SU-DHL-6 (cell line): Measurements from ENCODE around the gene ANKLE1.
A peak's percentile ranks its signal among the peaks of the same experiment; 100 is the strongest.
"Not testable (repeated sequence)": the region's sequence is repeated elsewhere in the genome, so short reads cannot be mapped to it uniquely, and the experiment has no call there.

Source experiments
- H2AFZ ChIP-seq: fragments of 200-600 bp; sonication (generic); 2 replicates; pipeline ENCODE4 v1.6.1; 2014; ENCODE audit warnings: low read depth, mild to moderate bottlenecking, moderate library complexity, mixed read lengths, antibody characterized with exemption, low read length; ENCODE audit not compliant: severe bottlenecking
- H3F3A ChIP-seq: fragments of 200-600 bp; shearing (Covaris generic); 2 replicates; pipeline ENCODE4 v1.6.0; 2016; ENCODE audit warnings: antibody characterized with exemption, mild to moderate bottlenecking; ENCODE audit not compliant: insufficient read depth
- H3K27ac ChIP-seq: fragments of 200-600 bp; sonication (generic); 2 replicates; pipeline ENCODE4 v1.5.1; 2016; ENCODE audit warnings: low read depth, mild to moderate bottlenecking, low read length, moderate library complexity, mixed read lengths
- H3K27me3 ChIP-seq: fragments of 200-600 bp; sonication (generic), shearing (Covaris generic); 2 replicates; pipeline ENCODE4 v1.6.0; 2014; ENCODE audit warnings: mild to moderate bottlenecking, low read length
- H3K36me3 ChIP-seq: fragments of 200-600 bp; sonication (generic); 2 replicates; pipeline ENCODE4 v1.6.1; 2014; ENCODE audit warnings: mild to moderate bottlenecking, low read length, mixed read lengths
- H3K4me2 ChIP-seq: fragments of 300-600, 200-600 bp; shearing (Covaris generic), sonication (generic); 2 replicates; pipeline ENCODE4 v1.6.0; 2014; ENCODE audit warnings: low read length, low read depth, mild to moderate bottlenecking; ENCODE audit not compliant: poor library complexity, severe bottlenecking
- H3K4me3 ChIP-seq: fragments of 200-600 bp; sonication (generic); 2 replicates; pipeline ENCODE4 v1.5.1; 2014; ENCODE audit warnings: antibody characterized with exemption, low read length, mild to moderate bottlenecking, mixed read lengths; ENCODE audit not compliant: insufficient read depth, poor library complexity, severe bottlenecking
- H3K79me2 ChIP-seq: fragments of 200-600 bp; sonication (generic); 2 replicates; pipeline ENCODE4 v1.6.1; 2014; ENCODE audit warnings: mild to moderate bottlenecking, low read length, moderate library complexity; ENCODE audit not compliant: insufficient read depth
- H3K9ac ChIP-seq: fragments of 200-600 bp; sonication (generic); 2 replicates; pipeline ENCODE4 v1.7.0; 2014; ENCODE audit warnings: mild to moderate bottlenecking, low read length
- H3K9me2 ChIP-seq: fragments of 200-600 bp; sonication (generic); replicated peaks from 2 replicates; pipeline ENCODE4 v1.6.1; 2014; ENCODE audit warnings: low read length; ENCODE audit not compliant: insufficient read depth
- H3K9me3 ChIP-seq: fragments of 200-600 bp; sonication (generic); 2 replicates; pipeline ENCODE4 v1.6.1; 2014; ENCODE audit warnings: low read length, mixed read lengths; ENCODE audit not compliant: insufficient read depth
- H4K20me1 ChIP-seq: fragments of 200-600 bp; sonication (generic); 2 replicates; pipeline ENCODE4 v1.6.1; 2014; ENCODE audit warnings: low read depth, mild to moderate bottlenecking, antibody characterized with exemption, low read length, moderate library complexity, mixed read lengths
- CTCF ChIP-seq: fragments of 200-600 bp; sonication (generic); IDR thresholded peaks from one replicate; pipeline ENCODE4 v1.5.1; 2017; ENCODE audit warnings: antibody characterized with exemption, mild to moderate bottlenecking, low read length, moderate library complexity; ENCODE audit not compliant: insufficient read depth, poor library complexity, severe bottlenecking
- EZH2phosphoT487 ChIP-seq: fragments of 200-600 bp; sonication (generic), shearing (Covaris generic); conservative IDR thresholded peaks from 2 replicates; pipeline ENCODE4 v1.6.1; 2018; ENCODE audit warnings: mild to moderate bottlenecking, antibody characterized with exemption, low read length, moderate library complexity, mixed read lengths

Gene ANKLE1

GRCh38 chr19:17266589-17266974 lies 15.1 kb upstream of the ANKLE1 start:
- Histone ChIP-seq H3K9me2 (no peaks in the 10 kb centered on the region), H3K4me3 (peak overlapping the region; percentile 47), H3K9me3 (no peaks in the 10 kb centered on the region), H3K36me3 (no peaks in the 10 kb centered on the region), H2AFZ (peak overlapping the region; percentile 29), H3F3A (peaks cover 13% of the 10 kb centered on the region), H3K9ac (peak overlapping the region; percentile 61), H3K27me3 (no peaks in the 10 kb centered on the region), H3K27ac (peak overlapping the region; percentile 98), H3K4me2 (peak overlapping the region; percentile 97), H3K79me2 (peaks cover 12% of the 10 kb centered on the region; the same call in 1 of the 2 replicates), H4K20me1 (no peaks in the 10 kb centered on the region)
- no peak for TF ChIP-seq CTCF
- no peak for TF ChIP-seq EZH2phosphoT487

GRCh38 chr19:17266975-17267788 lies 14.5 kb upstream of the ANKLE1 start, which contains the start of gene BABAM1:
Gene BABAM1 (plus strand): TSS chr19:17267443. CDS start chr19:17268807, 1,364 bp downstream.
- H3K4me3 ChIP-seq = peak within 1 kb of the TSS; percentile 80
- H3F3A ChIP-seq = peaks cover 13% of the 10 kb centered on the region
- peak within 1 kb of the TSS; percentile 79 for H3K9ac ChIP-seq
- H2AFZ ChIP-seq = peak within 1 kb of the TSS; percentile 29
- H3K9me3 ChIP-seq = no peaks in the 10 kb centered on the region
- H3K4me2 ChIP-seq = peak within 1 kb of the TSS; percentile 97
- no peaks in the 10 kb centered on the region for H3K9me2 ChIP-seq
- H3K27ac ChIP-seq = peak within 1 kb of the TSS; percentile 98
- no peaks in the 10 kb centered on the region for H4K20me1 ChIP-seq
- no peaks in the 10 kb centered on the region for H3K27me3 ChIP-seq
- H3K79me2 ChIP-seq = peaks cover 12% of the 10 kb centered on the region; the same call in 1 of the 2 replicates
- no peak for TF ChIP-seq EZH2phosphoT487
- TF ChIP-seq CTCF = no peak
- no peaks in the 10 kb centered on the region for H3K36me3 ChIP-seq

- H3K9me2 ChIP-seq = no peaks in the 10 kb centered on the region
- H3K9me3 ChIP-seq = no peaks in the 10 kb centered on the region
- H3K36me3 ChIP-seq = no peaks in the 10 kb centered on the region
- H3K27me3 ChIP-seq = no peaks in the 10 kb centered on the region
- peaks cover 12% of the 10 kb centered on the region; the same call in 1 of the 2 replicates for H3K79me2 ChIP-seq
- H4K20me1 ChIP-seq = no peaks in the 10 kb centered on the region
- H3K27ac ChIP-seq = no peak overlapping the region
- no peak overlapping the region for H3K4me3 ChIP-seq
- no peak overlapping the region for H3K4me2 ChIP-seq
- H2AFZ ChIP-seq = no peak overlapping the region
- no peak for TF ChIP-seq CTCF
- TF ChIP-seq EZH2phosphoT487 = no peak
- H3K9ac ChIP-seq = peak overlapping the region; percentile 79; the same call in 1 of the 2 replicates
- H3F3A ChIP-seq = peaks cover 9% of the 10 kb centered on the region
Observed at GRCh38 chr19:17268754-17269153, 12.9 kb upstream of the ANKLE1 start.

- H3K9me2 ChIP-seq, H3K36me3 ChIP-seq, H4K20me1 ChIP-seq, H3K9me3 ChIP-seq, H3K27me3 ChIP-seq, H3K4me3 ChIP-seq, H3K4me2 ChIP-seq, H3K79me2 ChIP-seq, H3K27ac ChIP-seq, H3F3A ChIP-seq, H3K9ac ChIP-seq, H2AFZ ChIP-seq: not testable (repeated sequence)
Observed at GRCh38 chr19:17274892-17275291, 6.8 kb upstream of the ANKLE1 start.
